ENCODE results near the gene SIRT5. TPM values are rescaled to one million over a fixed set of nuclear protein-coding genes. Genes with fewer than 3 reads are reported as not detected.

Gene SIRT5
- total RNA-seq, 1 experiment from 2014 or later: 13.8 TPM

DNA sequence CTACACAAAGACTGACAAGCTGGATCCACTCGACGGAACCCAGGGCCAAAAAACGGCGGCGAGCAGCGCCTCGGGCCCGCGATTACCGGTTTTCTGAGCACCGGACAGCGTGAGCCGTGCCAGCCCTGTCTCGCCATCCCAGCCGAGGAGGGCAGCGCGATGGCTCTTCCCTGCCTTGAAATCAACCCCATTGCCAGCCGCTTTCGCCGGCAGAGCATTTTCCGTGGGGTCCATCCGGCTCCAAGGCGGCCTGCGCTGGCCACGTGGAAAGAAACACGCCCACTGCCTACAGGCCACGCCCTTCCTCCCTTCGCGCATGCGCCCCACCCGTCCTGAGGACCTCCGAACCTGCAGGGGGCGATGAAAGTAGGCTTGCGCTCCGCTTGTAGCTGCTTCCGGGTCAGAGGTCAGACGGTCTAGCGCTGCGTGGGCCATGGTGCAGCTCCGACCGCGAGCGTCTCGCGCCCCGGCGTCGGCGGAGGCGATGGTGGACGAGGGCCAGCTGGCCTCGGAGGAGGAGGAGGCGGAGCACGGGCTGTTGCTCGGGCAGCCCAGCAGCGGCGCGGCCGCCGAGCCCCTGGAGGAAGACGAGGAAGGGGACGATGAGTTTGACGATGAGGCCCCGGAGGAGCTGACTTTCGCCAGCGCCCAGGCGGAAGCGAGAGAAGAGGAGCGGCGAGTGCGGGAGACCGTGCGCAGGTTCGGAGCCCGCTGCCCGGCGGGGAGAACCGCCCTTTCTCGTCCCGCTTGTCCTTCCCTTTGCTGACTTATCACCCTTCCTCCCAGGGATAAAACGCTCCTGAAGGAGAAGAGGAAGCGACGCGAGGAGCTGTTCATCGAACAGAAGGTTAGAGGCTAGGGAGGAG, 40.8 kb downstream of the SIRT5 start, which contains the start of gene NOL7:
Gene NOL7 (plus strand): TSS at position 410 of the 866 bp plus-strand sequence. CDS start 24 bp downstream, at position 434.
- Histone ChIP-seq H4K20me1 (ENCODE audit: insufficient read depth) (peaks cover 7% of the 10 kb centered on the region; the same call in 1 of the 2 replicates), H3K27ac (ENCODE audit: low read depth, low read length) (peak within 1 kb of the TSS; percentile 71), H3K27me3 (ENCODE audit: insufficient read depth, low read length) (no peaks in the 10 kb centered on the region), H3K9me2 (ENCODE audit: insufficient read depth) (no peaks in the 10 kb centered on the region), H3K4me3 (replicated peaks in 1 of 2; ENCODE audit: low read depth in 1 of 2, low read length in 2 of 2) (peak within 1 kb of the TSS; percentile 94 to 98), H3K9ac (ENCODE audit: low read length) (peak within 1 kb of the TSS; percentile 87), H3K36me3 (ENCODE audit: control insufficient read depth in 1 of 2, insufficient read depth in 2 of 2, low read length in 2 of 2) (peaks cover 31 to 34% of the 10 kb centered on the region in 2 experiments; a peak in 3 of 4 replicates), H2AFZ (ENCODE audit: low read depth, low read length, poor library complexity, severe bottlenecking) (peak within 1 kb of the TSS; percentile 34), H3K4me1 (ENCODE audit: control insufficient read depth in 1 of 2, insufficient read depth in 2 of 2, low read length in 2 of 2) (peaks cover 11 to 23% of the 10 kb centered on the region in 2 experiments; a peak in 3 of 4 replicates), H3K9me3 (ENCODE audit: control insufficient read depth in 1 of 2, insufficient read depth in 1 of 2, low read depth in 1 of 2, low read length in 2 of 2) (no peaks in the 10 kb centered on the region), H3K4me2 (ENCODE audit: low read length) (peak within 1 kb of the TSS; percentile 76), H3K79me2 (ENCODE audit: insufficient read depth, low read length) (peaks cover 41% of the 10 kb centered on the region)
- CTCF ChIA-PET: interaction anchor here (0.7 to 2.5 kb wide), 10 partner anchors 8 to 420 kb away, joined by 3 to 20 read pairs (median 4); partner anchors contain the start of gene SIRT5
- POLR2A ChIA-PET: interaction anchor here (0.8 to 1.6 kb wide), 6 partner anchors 10 to 287 kb away, joined by 3 to 5 read pairs (median 4); partner anchors contain the start of genes SIRT5 and TBC1D7
- intact Hi-C loops (cut with micrococcal nuclease): loop anchor here (2.0 kb wide), 1 partner anchor 40 kb away; the partner anchor contains the start of gene SIRT5
- ATAC-seq (peak; percentile 92), DNase-seq (ENCODE audit: low read depth, low spot score) (peak; percentile 95)
- RAD21 ChIA-PET (ENCODE audit: low non-redundant PET in 1 of 2, low total read pairs in 2 of 2, uncharacterized antibody in 2 of 2, unreplicated experiment in 2 of 2): interaction anchor here in 1 of 2 experiments (1.7 kb wide), 1 partner anchor 40 kb away, joined by 4 read pairs; the partner anchor contains the start of gene SIRT5
- no TSS peak for BruUV-seq (replicated peaks)
- TF ChIP-seq EZH2 (IDR thresholded peaks at IDR 0.05) (no peak), SRF (IDR thresholded peaks at IDR 0.05; ENCODE audit: low read depth) (no peak), ZNF274 (IDR thresholded peaks at IDR 0.05; ENCODE audit: low read depth, low read length) (no peak), ZFX (IDR thresholded peaks at IDR 0.05) (peak; percentile 78), POLR2AphosphoS5 (IDR thresholded peaks at IDR 0.05; ENCODE audit: low read depth, low read length) (peak; percentile 89), YY1 (IDR thresholded peaks at IDR 0.05; ENCODE audit: extremely low read depth, insufficient replicate concordance, low read depth, low read length) (peak; percentile 79), ELF1 (IDR thresholded peaks at IDR 0.05; ENCODE audit: borderline replicate concordance, low read depth) (peak; percentile 75), FOSL1 (IDR thresholded peaks at IDR 0.05; ENCODE audit: low read depth) (no peak), EGR1 (IDR thresholded peaks at IDR 0.05; ENCODE audit: low read depth) (peak; percentile 84), EZH2phosphoT487 (IDR thresholded peaks at IDR 0.05; ENCODE audit: borderline replicate concordance) (no peak), TCF7L2 (IDR thresholded peaks at IDR 0.05; ENCODE audit: borderline replicate concordance, extremely low read depth, insufficient read depth, insufficient read length) (no peak), SP1 (IDR thresholded peaks at IDR 0.05; ENCODE audit: low read depth) (peak; percentile 71), JUND (IDR thresholded peaks at IDR 0.05) (no peak), CEBPB (IDR thresholded peaks at IDR 0.05; ENCODE audit: low read depth) (no peak), RAD21 (IDR thresholded peaks at IDR 0.05; ENCODE audit: low read depth) (no peak), CBX3 (IDR thresholded peaks at IDR 0.05; ENCODE audit: low read depth) (peak; percentile 97)
- TF ChIP-seq, protein P1, sequence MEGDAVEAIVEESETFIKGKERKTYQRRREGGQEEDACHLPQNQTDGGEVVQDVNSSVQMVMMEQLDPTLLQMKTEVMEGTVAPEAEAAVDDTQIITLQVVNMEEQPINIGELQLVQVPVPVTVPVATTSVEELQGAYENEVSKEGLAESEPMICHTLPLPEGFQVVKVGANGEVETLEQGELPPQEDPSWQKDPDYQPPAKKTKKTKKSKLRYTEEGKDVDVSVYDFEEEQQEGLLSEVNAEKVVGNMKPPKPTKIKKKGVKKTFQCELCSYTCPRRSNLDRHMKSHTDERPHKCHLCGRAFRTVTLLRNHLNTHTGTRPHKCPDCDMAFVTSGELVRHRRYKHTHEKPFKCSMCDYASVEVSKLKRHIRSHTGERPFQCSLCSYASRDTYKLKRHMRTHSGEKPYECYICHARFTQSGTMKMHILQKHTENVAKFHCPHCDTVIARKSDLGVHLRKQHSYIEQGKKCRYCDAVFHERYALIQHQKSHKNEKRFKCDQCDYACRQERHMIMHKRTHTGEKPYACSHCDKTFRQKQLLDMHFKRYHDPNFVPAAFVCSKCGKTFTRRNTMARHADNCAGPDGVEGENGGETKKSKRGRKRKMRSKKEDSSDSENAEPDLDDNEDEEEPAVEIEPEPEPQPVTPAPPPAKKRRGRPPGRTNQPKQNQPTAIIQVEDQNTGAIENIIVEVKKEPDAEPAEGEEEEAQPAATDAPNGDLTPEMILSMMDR (IDR thresholded peaks at IDR 0.05 in 2 of 3, conservative IDR thresholded peaks at IDR 0.05 in 1 of 3; ENCODE audit: borderline replicate concordance in 1 of 3, insufficient read depth in 1 of 3, low read depth in 2 of 3, low read length in 2 of 3): peak; percentile 54 to 92 (median 82); a peak in 5 of 6 replicates
- TF ChIP-seq, protein P2, sequence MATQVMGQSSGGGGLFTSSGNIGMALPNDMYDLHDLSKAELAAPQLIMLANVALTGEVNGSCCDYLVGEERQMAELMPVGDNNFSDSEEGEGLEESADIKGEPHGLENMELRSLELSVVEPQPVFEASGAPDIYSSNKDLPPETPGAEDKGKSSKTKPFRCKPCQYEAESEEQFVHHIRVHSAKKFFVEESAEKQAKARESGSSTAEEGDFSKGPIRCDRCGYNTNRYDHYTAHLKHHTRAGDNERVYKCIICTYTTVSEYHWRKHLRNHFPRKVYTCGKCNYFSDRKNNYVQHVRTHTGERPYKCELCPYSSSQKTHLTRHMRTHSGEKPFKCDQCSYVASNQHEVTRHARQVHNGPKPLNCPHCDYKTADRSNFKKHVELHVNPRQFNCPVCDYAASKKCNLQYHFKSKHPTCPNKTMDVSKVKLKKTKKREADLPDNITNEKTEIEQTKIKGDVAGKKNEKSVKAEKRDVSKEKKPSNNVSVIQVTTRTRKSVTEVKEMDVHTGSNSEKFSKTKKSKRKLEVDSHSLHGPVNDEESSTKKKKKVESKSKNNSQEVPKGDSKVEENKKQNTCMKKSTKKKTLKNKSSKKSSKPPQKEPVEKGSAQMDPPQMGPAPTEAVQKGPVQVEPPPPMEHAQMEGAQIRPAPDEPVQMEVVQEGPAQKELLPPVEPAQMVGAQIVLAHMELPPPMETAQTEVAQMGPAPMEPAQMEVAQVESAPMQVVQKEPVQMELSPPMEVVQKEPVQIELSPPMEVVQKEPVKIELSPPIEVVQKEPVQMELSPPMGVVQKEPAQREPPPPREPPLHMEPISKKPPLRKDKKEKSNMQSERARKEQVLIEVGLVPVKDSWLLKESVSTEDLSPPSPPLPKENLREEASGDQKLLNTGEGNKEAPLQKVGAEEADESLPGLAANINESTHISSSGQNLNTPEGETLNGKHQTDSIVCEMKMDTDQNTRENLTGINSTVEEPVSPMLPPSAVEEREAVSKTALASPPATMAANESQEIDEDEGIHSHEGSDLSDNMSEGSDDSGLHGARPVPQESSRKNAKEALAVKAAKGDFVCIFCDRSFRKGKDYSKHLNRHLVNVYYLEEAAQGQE (IDR thresholded peaks at IDR 0.05; ENCODE audit: low read depth): no peak
- TF ChIP-seq, protein P3, sequence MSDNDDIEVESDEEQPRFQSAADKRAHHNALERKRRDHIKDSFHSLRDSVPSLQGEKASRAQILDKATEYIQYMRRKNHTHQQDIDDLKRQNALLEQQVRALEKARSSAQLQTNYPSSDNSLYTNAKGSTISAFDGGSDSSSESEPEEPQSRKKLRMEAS (IDR thresholded peaks at IDR 0.05): peak; percentile 99
- TF ChIP-seq, protein P4, sequence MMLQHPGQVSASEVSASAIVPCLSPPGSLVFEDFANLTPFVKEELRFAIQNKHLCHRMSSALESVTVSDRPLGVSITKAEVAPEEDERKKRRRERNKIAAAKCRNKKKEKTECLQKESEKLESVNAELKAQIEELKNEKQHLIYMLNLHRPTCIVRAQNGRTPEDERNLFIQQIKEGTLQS (IDR thresholded peaks at IDR 0.05): no peak
